Spleen (tissue), 7 donors: ENCODE results near the gene ABHD8.

Experiments
- CTCF ChIP-seq, 11 experiments: fragments of 200-600 bp in 7 of 11; fragments of 450-650 bp in 4 of 11; sonication (generic) in 4 of 11; IDR thresholded peaks in 8 of 11; conservative IDR thresholded peaks in 3 of 11; 1 replicate in 7 of 11; 2 replicates in 4 of 11; pipeline versions ENCODE4 v1.4.0 to v1.8.0; 2016 to 2021; ENCODE audit warnings: antibody characterized with exemption in 11 of 11, inconsistent platforms in 4 of 11, mild to moderate bottlenecking in 1 of 11
- POLR2A ChIP-seq, 3 donors: fragments of 450-650 bp; IDR thresholded peaks; one replicate each; pipeline ENCODE4 v1.5.1; 2017; ENCODE audit warnings: antibody characterized with exemption in 3 of 3, mild to moderate bottlenecking in 1 of 3
- POLR2AphosphoS5 ChIP-seq, 3 donors: sonication (generic); formaldehyde crosslinking; IDR thresholded peaks; one replicate each; pipeline ENCODE4 v1.5.1; 2017; ENCODE audit warnings: antibody characterized with exemption in 3 of 3
- donor health status: DM: no; HTN: no; CAD: no; lungs with moderate emphysema.
- donor health status: DM: no; HTN: no; CAD: no.
- donor health status: DM: no; HTN: no; CAD: no.

GRCh38 chr19:17285415-17286135, 17.6 kb downstream of the ABHD8 start:
- TF ChIP-seq CTCF (IDR thresholded peaks at IDR 0.05 in 8 of 11, conservative IDR thresholded peaks at IDR 0.05 in 3 of 11) (no peak), POLR2A (IDR thresholded peaks at IDR 0.05) (no peak), POLR2AphosphoS5 (IDR thresholded peaks at IDR 0.05) (no peak)
